Fibroblast of lung (primary cell): ENCODE data around the gene PRKAA1.
"Not testable (repeated sequence)": the region's sequence is repeated elsewhere in the genome, so short reads cannot be mapped to it uniquely, and the experiment has no call there.

ENCODE experiments used
- CTCF ChIP-seq, 2 donors: IDR thresholded peaks in 1 of 2; conservative IDR thresholded peaks in 1 of 2; 1 replicate in 1 of 2; 2 replicates in 1 of 2; pipeline ENCODE4 v1.5.1; 2011 to 2012; ENCODE audit warnings: low read length in 2 of 2, control low read depth in 1 of 2, inconsistent platforms in 1 of 2, low read depth in 1 of 2, mild to moderate bottlenecking in 1 of 2
- EZH2 ChIP-seq: IDR thresholded peaks from 2 replicates; pipeline ENCODE4 v1.5.1; 2012; ENCODE audit warnings: low read length, control low read depth, mild to moderate bottlenecking; ENCODE audit errors: missing control alignments

- not testable (repeated sequence) for TF ChIP-seq CTCF (conservative IDR thresholded peaks at IDR 0.05 in 1 of 2, IDR thresholded peaks at IDR 0.05 in 1 of 2; ENCODE audit: low read depth in 1 of 2, low read length in 2 of 2); EZH2
Observed at GRCh38 chr5:40825461-40826043, 27.4 kb upstream of the PRKAA1 start.
